Measurements from ENCODE around the gene RAB30.

Gene RAB30

DNA sequence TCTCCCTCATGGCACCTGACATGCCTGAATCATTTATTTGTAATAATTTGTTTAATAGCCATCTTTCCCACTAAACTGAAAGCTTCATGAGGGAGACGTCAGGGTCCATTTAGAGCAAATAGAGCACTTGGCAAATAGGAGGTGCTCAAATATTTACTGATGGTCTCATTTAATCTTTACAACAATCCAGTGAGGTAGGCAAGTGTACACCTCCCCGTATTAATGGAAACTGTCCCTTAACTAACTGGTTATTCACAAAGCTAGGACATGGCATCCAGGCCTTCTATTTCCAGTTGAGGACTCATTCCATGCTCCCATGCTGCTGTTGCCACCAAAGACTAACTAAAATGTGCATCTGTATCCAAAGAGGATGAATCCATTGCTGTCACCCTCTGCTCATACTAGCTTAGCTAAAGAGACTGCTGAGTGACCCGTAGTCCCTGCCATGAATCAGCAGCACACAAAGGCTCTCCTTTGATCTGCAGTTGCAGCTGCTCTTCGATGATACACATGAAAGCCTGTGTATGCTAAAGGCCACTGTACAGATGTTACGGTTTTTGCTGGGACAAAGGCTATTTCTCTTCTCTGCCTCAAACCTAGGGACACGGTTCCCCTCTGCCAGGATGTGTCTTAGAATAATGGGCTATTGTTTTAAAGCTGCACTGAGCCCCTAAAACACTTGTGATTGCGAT, 82.6 kb downstream of the RAB30 start:
- H3K27me3 ChIP-seq (ENCODE audit: insufficient read depth, low read depth): no peaks in the 10 kb centered on the region
- H3K9ac ChIP-seq: no peak overlapping the region
- H3K4me2 ChIP-seq: no peak overlapping the region
- no peak overlapping the region for H3K27ac ChIP-seq
- H3K4me1 ChIP-seq (ENCODE audit: low read depth, poor library complexity, severe bottlenecking): peaks cover 21% of the 10 kb centered on the region
- H3K79me2 ChIP-seq (ENCODE audit: insufficient read depth, low read depth): no peaks in the 10 kb centered on the region; the same call in 1 of the 2 replicates
- no peaks in the 10 kb centered on the region for H3K36me3 ChIP-seq (ENCODE audit: insufficient read depth)
- no peak for TF ChIP-seq CTCF (conservative IDR thresholded peaks at IDR 0.05; ENCODE audit: low read depth, low read length)
- H2AFZ ChIP-seq (ENCODE audit: low read depth): no peak overlapping the region
- H3K4me3 ChIP-seq (IDR thresholded peaks at IDR 0.05; ENCODE audit: insufficient read depth, low read depth, low read length): no peak overlapping the region
- no peaks in the 10 kb centered on the region for H4K20me1 ChIP-seq (ENCODE audit: insufficient read depth)

DNA sequence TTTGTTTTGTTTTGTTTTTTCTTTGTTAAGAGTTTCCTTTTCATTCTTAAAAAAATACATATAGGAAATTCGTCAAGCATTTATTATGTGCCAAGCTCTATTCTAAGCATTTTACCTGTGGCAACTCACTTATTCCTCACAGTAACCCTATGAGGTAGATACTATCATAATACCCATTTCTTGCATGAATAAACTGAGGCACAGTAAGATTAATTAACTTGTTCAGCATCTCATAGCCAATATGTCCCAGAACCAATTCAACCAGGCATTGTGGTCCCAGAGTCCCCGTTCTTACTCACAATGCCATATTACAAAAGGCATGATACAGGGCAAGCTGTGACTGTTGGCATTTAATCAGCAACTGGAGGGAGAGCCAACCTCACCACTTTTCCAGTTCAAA, 83.7 kb downstream of the RAB30 start:
- no peaks in the 10 kb centered on the region for H3K36me3 ChIP-seq (ENCODE audit: insufficient read depth)
- no peak overlapping the region for H3K4me3 ChIP-seq (IDR thresholded peaks at IDR 0.05; ENCODE audit: insufficient read depth, low read depth, low read length)
- H3K27me3 ChIP-seq (ENCODE audit: insufficient read depth, low read depth): no peaks in the 10 kb centered on the region
- H3K9ac ChIP-seq: no peak overlapping the region
- H3K4me1 ChIP-seq (ENCODE audit: low read depth, poor library complexity, severe bottlenecking): peaks cover 10% of the 10 kb centered on the region
- H2AFZ ChIP-seq (ENCODE audit: low read depth): no peak overlapping the region
- H3K4me2 ChIP-seq: no peak overlapping the region
- H4K20me1 ChIP-seq (ENCODE audit: insufficient read depth): no peaks in the 10 kb centered on the region
- H3K27ac ChIP-seq: no peak overlapping the region
- no peak for TF ChIP-seq CTCF (conservative IDR thresholded peaks at IDR 0.05; ENCODE audit: low read depth, low read length)
- no peaks in the 10 kb centered on the region for H3K79me2 ChIP-seq (ENCODE audit: insufficient read depth, low read depth)

DNA sequence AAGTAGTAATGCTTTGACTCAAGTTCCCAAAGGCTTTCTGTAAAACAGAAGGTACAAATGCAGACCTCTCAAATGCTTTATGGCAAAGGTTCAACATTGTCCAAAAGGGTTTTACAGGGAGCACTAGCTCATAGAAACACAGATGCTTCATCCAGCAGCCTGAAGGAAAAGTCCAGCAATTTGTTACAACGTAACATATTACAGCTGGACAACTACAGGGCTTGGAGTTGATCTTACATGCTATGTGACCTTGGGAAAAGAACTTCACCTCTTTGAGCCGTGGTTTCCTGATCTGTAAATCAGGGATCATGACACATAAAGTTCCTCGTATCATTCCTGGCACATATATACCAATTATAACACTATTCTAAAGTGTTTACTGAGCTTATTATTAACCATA, 85.3 kb downstream of the RAB30 start:
- no peak for TF ChIP-seq CTCF (conservative IDR thresholded peaks at IDR 0.05; ENCODE audit: low read depth, low read length)
- no peaks in the 10 kb centered on the region for H3K79me2 ChIP-seq (ENCODE audit: insufficient read depth, low read depth)
- H3K9ac ChIP-seq: no peak overlapping the region

DNA sequence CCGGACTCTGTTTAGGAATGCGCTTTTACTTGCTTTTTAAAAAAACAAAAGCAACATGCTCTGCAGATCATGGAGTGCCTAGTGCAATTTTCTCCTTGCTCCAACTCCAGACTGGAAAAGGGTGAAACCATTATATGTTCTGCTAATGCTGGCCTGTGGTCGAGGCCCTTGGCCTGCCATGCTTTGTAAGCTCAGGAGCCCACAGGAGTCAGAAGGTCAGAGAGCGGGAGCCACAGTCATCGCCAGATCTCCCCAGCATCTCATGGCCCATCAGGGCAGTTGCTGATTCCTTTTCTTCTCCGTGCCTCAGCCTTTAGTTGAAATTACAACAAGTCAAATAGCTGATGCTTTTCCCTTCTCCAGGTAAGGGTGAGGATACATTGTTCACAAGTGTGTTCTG, 89.8 kb downstream of the RAB30 start:
- no peaks in the 10 kb centered on the region for H3K36me3 ChIP-seq (ENCODE audit: insufficient read depth)
- no peaks in the 10 kb centered on the region for H3K79me2 ChIP-seq (ENCODE audit: insufficient read depth, low read depth)
- no peak overlapping the region for H3K9ac ChIP-seq
- no peak overlapping the region for H2AFZ ChIP-seq (ENCODE audit: low read depth)
- H4K20me1 ChIP-seq (ENCODE audit: insufficient read depth): no peaks in the 10 kb centered on the region
- H3K27me3 ChIP-seq (ENCODE audit: insufficient read depth, low read depth): no peaks in the 10 kb centered on the region
- H3K4me2 ChIP-seq: no peak overlapping the region
- H3K4me3 ChIP-seq (IDR thresholded peaks at IDR 0.05; ENCODE audit: insufficient read depth, low read depth, low read length): no peak overlapping the region
- no peak for TF ChIP-seq CTCF (conservative IDR thresholded peaks at IDR 0.05; ENCODE audit: low read depth, low read length)
- H3K27ac ChIP-seq: no peak overlapping the region
- peaks cover 27% of the 10 kb centered on the region for H3K4me1 ChIP-seq (ENCODE audit: low read depth, poor library complexity, severe bottlenecking)

More for the DNA sequence above, 85.3 kb downstream of the RAB30 start:
- H3K4me2 ChIP-seq: no peak overlapping the region
- no peaks in the 10 kb centered on the region for H3K36me3 ChIP-seq (ENCODE audit: insufficient read depth)
- no peak overlapping the region for H3K27ac ChIP-seq
- H3K4me3 ChIP-seq (IDR thresholded peaks at IDR 0.05; ENCODE audit: insufficient read depth, low read depth, low read length): no peak overlapping the region
- H3K4me1 ChIP-seq (ENCODE audit: low read depth, poor library complexity, severe bottlenecking): peaks cover under 1% of the 10 kb centered on the region
- H3K27me3 ChIP-seq (ENCODE audit: insufficient read depth, low read depth): no peaks in the 10 kb centered on the region
- no peak overlapping the region for H2AFZ ChIP-seq (ENCODE audit: low read depth)
- H4K20me1 ChIP-seq (ENCODE audit: insufficient read depth): no peaks in the 10 kb centered on the region

Data from KMS-11 (cell line).